Upper lobe of left lung (tissue), 6 donors: Measurements from ENCODE around the gene NKAIN2. TPM values are rescaled to one million over a fixed set of nuclear protein-coding genes. Genes with fewer than 3 reads are reported as not detected.

Experiments
- ATAC-seq, 2 donors: fragments of 200-7000 bp; cut with Tn5 transposase; one replicate each; pipeline ENCODE4 v1.9.1; 2022; ENCODE audit warnings: mild to moderate bottlenecking in 2 of 2, moderate library complexity in 2 of 2; ENCODE audit not compliant: low FRiP score in 2 of 2
- DNase-seq, 2 donors: peaks; one replicate each; pipeline ENCODE4 v3.0.0-alpha.2; 2019 to 2020
- H3K27ac ChIP-seq, 4 donors: fragments of 200-600 bp; sonication (generic); one replicate each; pipeline ENCODE4 v1.5.1; 2016 to 2019
- H3K27me3 ChIP-seq, 4 donors: fragments of 200-600 bp; sonication (generic); one replicate each; pipeline ENCODE4 v1.5.1; 2017 to 2019
- H3K36me3 ChIP-seq, 4 donors: fragments of 200-600 bp; sonication (generic); one replicate each; pipeline ENCODE4 v1.5.1; 2016 to 2019
- H3K4me1 ChIP-seq, 4 donors: fragments of 200-600 bp; sonication (generic); one replicate each; pipeline ENCODE4 v1.5.1; 2018 to 2019
- H3K4me3 ChIP-seq, 4 donors: fragments of 200-600 bp; sonication (generic); one replicate each; pipeline ENCODE4 v1.5.1; 2017 to 2019; ENCODE audit warnings: mild to moderate bottlenecking in 2 of 4, moderate library complexity in 1 of 4
- H3K9me3 ChIP-seq, 4 donors: fragments of 200-600 bp; sonication (generic); one replicate each; pipeline ENCODE4 v1.5.1; 2018 to 2019
- CTCF ChIP-seq, 6 experiments: fragments of 450-650 bp in 4 of 6; fragments of 200-600 bp in 2 of 6; sonication (generic) in 2 of 6; IDR thresholded peaks; one replicate each; pipeline ENCODE4 v1.5.1; 2016 to 2019; ENCODE audit warnings: antibody characterized with exemption in 6 of 6
- EP300 ChIP-seq, 4 donors: sonication (generic); formaldehyde crosslinking; IDR thresholded peaks; one replicate each; pipeline ENCODE4 v1.5.1; 2017; ENCODE audit warnings: antibody characterized with exemption in 4 of 4, control low read depth in 2 of 4
- POLR2A ChIP-seq, 4 donors: fragments of 450-650 bp; IDR thresholded peaks; one replicate each; pipeline ENCODE4 v1.5.1; 2016 to 2017; ENCODE audit warnings: antibody characterized with exemption in 4 of 4, mild to moderate bottlenecking in 2 of 4
- POLR2AphosphoS5 ChIP-seq, 2 donors: sonication (generic); formaldehyde crosslinking; IDR thresholded peaks; one replicate each; pipeline ENCODE4 v1.5.1; 2017; ENCODE audit warnings: antibody characterized with exemption in 2 of 2
- WGBS, 2 donors: methylation state at CpG; one replicate each; pipeline ENCODE4 v1.1.5; 2017 to 2018; 5-methylcytosine and 5-hydroxymethylcytosine counted together
- total RNA-seq, 6 donors: library from RNA; depleted of rRNA in 4 of 6; stranded (reverse); fragments of >200 nt in 4 of 6; gene quantifications; one replicate each; pipeline versions ENCODE4 v1.1.0 to v1.2.1, GENCODE V29; 2016 to 2021
- donor health status: DM: no; HTN: no; CAD: no; lungs with moderate emphysema.
- donor health status: DM: no; HTN: yes; CAD: no; lungs with severe emphysema.

Gene NKAIN2
- total RNA-seq, 6 donors from 2014 or later = 0.13 to 0.20 TPM; not detected in 4

DNA sequence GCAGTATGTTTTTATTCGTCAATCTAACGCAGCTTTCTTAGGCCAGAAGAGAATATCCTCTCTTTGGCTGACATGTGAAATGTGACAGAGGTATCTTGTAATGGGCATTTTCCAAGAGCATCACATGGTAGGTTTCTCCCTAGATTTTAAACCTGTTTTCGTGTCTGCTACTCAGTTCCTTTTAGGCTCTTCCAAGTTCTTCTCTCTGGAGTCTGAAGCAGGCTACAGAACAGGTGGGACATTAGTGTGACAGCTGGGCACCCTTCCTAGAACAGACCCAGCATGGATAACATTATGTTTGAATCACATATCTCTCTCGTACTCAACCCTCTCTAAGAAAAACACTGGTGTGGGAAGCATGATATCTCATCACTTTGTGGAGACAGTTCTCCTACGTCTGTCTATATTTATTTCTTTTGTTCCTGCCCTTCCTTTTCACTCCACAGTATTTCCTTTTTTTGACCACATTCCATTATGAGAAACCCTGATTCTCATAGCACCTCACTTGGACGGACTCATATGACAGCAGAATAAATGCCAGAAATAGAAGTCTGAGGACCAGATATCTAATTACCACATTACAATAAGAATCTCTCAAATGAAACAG is 263.4 kb downstream of the NKAIN2 start:
- no peaks in the 10 kb centered on the region for H3K4me1 ChIP-seq
- no peaks in the 10 kb centered on the region for H3K36me3 ChIP-seq
- H3K27me3 ChIP-seq = no peaks in the 10 kb centered on the region
- H3K27ac ChIP-seq = no peak overlapping the region
- no peak for DNase-seq
- no peak for TF ChIP-seq POLR2A (IDR thresholded peaks at IDR 0.05)
- no peak for TF ChIP-seq POLR2AphosphoS5 (IDR thresholded peaks at IDR 0.05)
- TF ChIP-seq CTCF (IDR thresholded peaks at IDR 0.05) = no peak
- no peak for TF ChIP-seq EP300 (IDR thresholded peaks at IDR 0.05)
- ATAC-seq = no peak
- no peak overlapping the region for H3K4me3 ChIP-seq
- WGBS, 2 donors = 59% methylated on average over 6 of the region's 6 CpGs
- H3K9me3 ChIP-seq = peaks cover 0 to 1% (median 0%) of the 10 kb centered on the region in 4 donors

GRCh38 chr6:124069230-124069950 is 265.7 kb downstream of the NKAIN2 start:
- Histone ChIP-seq H3K27me3 (no peaks in the 10 kb centered on the region), H3K4me3 (no peak overlapping the region), H3K36me3 (no peaks in the 10 kb centered on the region), H3K4me1 (no peaks in the 10 kb centered on the region), H3K27ac (no peak overlapping the region), H3K9me3 (peaks cover 0 to 4% (median 0%) of the 10 kb centered on the region in 4 donors)
- no peak for TF ChIP-seq POLR2AphosphoS5 (IDR thresholded peaks at IDR 0.05)
- no peak for TF ChIP-seq POLR2A (IDR thresholded peaks at IDR 0.05)
- TF ChIP-seq EP300 (IDR thresholded peaks at IDR 0.05) = no peak
- TF ChIP-seq CTCF (IDR thresholded peaks at IDR 0.05) = no peak
- DNase-seq = no peak
- 76 to 79% methylated on average over 4 to 5 of the region's 5 CpGs for WGBS, 2 donors
- no peak for ATAC-seq

DNA sequence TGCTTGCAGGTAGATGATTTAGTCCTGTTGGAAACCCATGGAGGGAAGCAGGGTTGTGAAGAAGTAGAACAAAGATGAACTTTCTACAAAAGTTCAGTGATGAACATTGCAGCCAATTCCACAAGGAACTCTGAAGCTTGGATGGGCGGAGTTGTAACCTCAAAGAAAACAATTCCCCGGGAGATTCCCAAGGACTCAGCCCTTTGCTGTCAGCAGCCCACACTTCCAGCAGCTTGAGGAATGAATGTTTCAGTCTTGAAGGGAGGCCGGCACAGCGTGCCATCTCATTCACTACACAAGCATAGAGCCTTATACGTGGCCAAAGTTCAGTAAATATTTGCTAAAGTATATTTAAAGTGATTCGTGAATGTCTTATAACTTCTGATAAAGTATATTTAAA is 269.4 kb downstream of the NKAIN2 start:
- Histone ChIP-seq H3K4me1 (no peaks in the 10 kb centered on the region), H3K27me3 (no peaks in the 10 kb centered on the region), H3K36me3 (no peaks in the 10 kb centered on the region), H3K9me3 (peaks cover 0 to 4% (median 0%) of the 10 kb centered on the region in 4 donors), H3K27ac (no peak overlapping the region), H3K4me3 (no peak overlapping the region)
- no peak for DNase-seq
- 68 to 69% methylated on average over 6 of the region's 6 CpGs for WGBS, 2 donors
- TF ChIP-seq POLR2A (IDR thresholded peaks at IDR 0.05) (no peak), CTCF (IDR thresholded peaks at IDR 0.05) (no peak), EP300 (IDR thresholded peaks at IDR 0.05) (no peak), POLR2AphosphoS5 (IDR thresholded peaks at IDR 0.05) (no peak)
- no peak for ATAC-seq

GRCh38 chr6:124073820-124074587 is 270.3 kb downstream of the NKAIN2 start:
- ATAC-seq (no peak), DNase-seq (no peak)
- TF ChIP-seq CTCF (IDR thresholded peaks at IDR 0.05) (no peak), POLR2AphosphoS5 (IDR thresholded peaks at IDR 0.05) (no peak), EP300 (IDR thresholded peaks at IDR 0.05) (no peak), POLR2A (IDR thresholded peaks at IDR 0.05) (no peak)
- no peak overlapping the region for H3K27ac ChIP-seq
- H3K36me3 ChIP-seq = no peaks in the 10 kb centered on the region
- no peaks in the 10 kb centered on the region for H3K27me3 ChIP-seq
- peaks cover 0 to 4% (median 0%) of the 10 kb centered on the region in 4 donors for H3K9me3 ChIP-seq
- 84 to 89% methylated on average over 6 of the region's 6 CpGs for WGBS, 2 donors
- no peak overlapping the region for H3K4me3 ChIP-seq
- no peaks in the 10 kb centered on the region for H3K4me1 ChIP-seq
